SK-N-MC (cell line): ENCODE measurements around the gene IFT81.

Experiments used
- EZH2 ChIP-seq: fragments of 200-600 bp; sonication (generic); IDR thresholded peaks from one replicate; pipeline ENCODE4 v1.6.1; 2017; ENCODE audit warnings: antibody characterized with exemption
- FOXP2 ChIP-seq: optimal IDR thresholded peaks from 2 replicates; pipeline ENCODE3; 2011; ENCODE audit warnings: mild to moderate bottlenecking, moderate library complexity; ENCODE audit not compliant: insufficient read depth; ENCODE audit errors: extremely low read length, control extremely low read depth
- POLR2AphosphoS5 ChIP-seq: IDR thresholded peaks from 2 replicates; pipeline ENCODE4 v1.6.1; 2012; ENCODE audit warnings: mild to moderate bottlenecking, low read depth, low read length, borderline replicate concordance

- TF ChIP-seq FOXP2 (no peak), POLR2AphosphoS5 (no peak), EZH2 (no peak)
Measured at GRCh38 chr12:110114528-110114937, 9.6 kb upstream of the IFT81 start.
